Endothelial cell of umbilical vein (primary cell): ENCODE results near the gene METRNL. TPM values are rescaled to one million over a fixed set of nuclear protein-coding genes. Genes with fewer than 3 reads are reported as not detected.

ENCODE experiments used
- BruUV-seq: library from RNA; stranded (reverse); fragments of 400-500 nt; replicated peaks from 2 replicates; lab custom pipeline; 2021; lab: Mats Ljungman, UMichigan
- CTCF ChIA-PET: fragments of 300-600, 350-600 bp; sonication (Branson Sonifier 250); formaldehyde crosslinking; loops from one replicate; lab custom pipeline; 2021; ENCODE audit warnings: antibody characterized with exemption, inconsistent platforms; lab: Charles Lee
- POLR2A ChIA-PET: fragments of 300-600, 350-600 bp; sonication (Branson Sonifier 250); formaldehyde crosslinking; loops from one replicate; lab custom pipeline; 2021; ENCODE audit warnings: antibody characterized with exemption, inconsistent platforms; lab: Charles Lee
- DNase-seq: peaks from one replicate; pipeline ENCODE4 v3.0.0-alpha.2; 2011; ENCODE audit warnings: low read depth, low spot score
- FAIRE-seq: peaks from 2 replicates; lab custom pipeline; 2011; peaks lifted over from hg19 to GRCh38; lab: Jason Lieb, UNC
- H2AFZ ChIP-seq: 2 replicates; pipeline ENCODE4 v1.6.0; 2012; ENCODE audit warnings: low read depth, low read length, control low read depth, inconsistent platforms
- H3K27ac ChIP-seq: 2 replicates; pipeline ENCODE4 v1.5.1; 2011; ENCODE audit warnings: low read depth, mild to moderate bottlenecking, control low read depth, low read length, moderate library complexity; ENCODE audit not compliant: insufficient read depth
- H3K27me3 ChIP-seq, 2 experiments: 2 replicates each; pipeline versions ENCODE4 v1.6.0 to v1.6.1; 2011; ENCODE audit warnings: low read length in 2 of 2, mixed read lengths in 1 of 2; ENCODE audit not compliant: control insufficient read depth in 2 of 2, insufficient read depth in 2 of 2
- H3K36me3 ChIP-seq, 2 experiments: 2 replicates in 1 of 2; 3 replicates in 1 of 2; pipeline ENCODE4 v1.5.1; 2011; ENCODE audit warnings: low read length in 2 of 2, mild to moderate bottlenecking in 1 of 2, moderate library complexity in 1 of 2; ENCODE audit not compliant: control insufficient read depth in 2 of 2, insufficient read depth in 2 of 2; ENCODE audit errors: extremely low read depth in 1 of 2
- H3K4me1 ChIP-seq: 3 replicates; pipeline ENCODE4 v1.5.1; 2011; ENCODE audit warnings: mild to moderate bottlenecking, low read length; ENCODE audit not compliant: control insufficient read depth, insufficient read depth; ENCODE audit errors: extremely low read depth
- H3K4me2 ChIP-seq: 2 replicates; pipeline ENCODE4 v1.6.1; 2011; ENCODE audit warnings: low read length, control low read depth, mixed read lengths; ENCODE audit not compliant: insufficient read depth
- H3K4me3 ChIP-seq, 3 experiments: fragments of 200-600 bp in 1 of 3; sonication (generic), shearing (Covaris generic) in 1 of 3; replicated peaks in 1 of 3; 2 replicates each; pipeline ENCODE4 v1.5.1; 2011 to 2016; ENCODE audit warnings: control low read depth in 3 of 3, low read length in 3 of 3, mild to moderate bottlenecking in 2 of 3, inconsistent platforms in 1 of 3, low read depth in 1 of 3, moderate library complexity in 1 of 3; ENCODE audit not compliant: insufficient read depth in 1 of 3
- H3K79me2 ChIP-seq: 2 replicates; pipeline ENCODE4 v1.6.0; 2012; ENCODE audit warnings: low read length, inconsistent platforms; ENCODE audit not compliant: control insufficient read depth, insufficient read depth
- H3K9ac ChIP-seq: replicated peaks from 2 replicates; pipeline ENCODE3; 2011; ENCODE audit warnings: low read length, control low read depth; ENCODE audit not compliant: insufficient read depth; ENCODE audit errors: extremely low read depth
- H3K9me1 ChIP-seq: replicated peaks from 3 replicates; pipeline ENCODE4 v1.6.0; 2011; ENCODE audit warnings: mild to moderate bottlenecking, low read length; ENCODE audit not compliant: control insufficient read depth, insufficient read depth; ENCODE audit errors: extremely low read depth
- H3K9me3 ChIP-seq: replicated peaks from 2 replicates; pipeline ENCODE4 v1.5.1; 2012; ENCODE audit warnings: low read length, inconsistent platforms; ENCODE audit not compliant: control insufficient read depth, insufficient read depth
- H4K20me1 ChIP-seq: replicated peaks from 2 replicates; pipeline ENCODE3; 2011; ENCODE audit warnings: mild to moderate bottlenecking, low read length; ENCODE audit not compliant: control insufficient read depth, insufficient read depth; ENCODE audit errors: extremely low read depth
- GATA2 ChIP-seq: IDR thresholded peaks from 2 replicates; pipeline ENCODE4 v1.7.0; 2011; ENCODE audit warnings: low read depth, mild to moderate bottlenecking, moderate library complexity, mixed read lengths, low read length; ENCODE audit not compliant: insufficient read length, insufficient read depth
- JUN ChIP-seq: IDR thresholded peaks from 2 replicates; pipeline ENCODE4 v1.6.1; 2011; ENCODE audit warnings: borderline replicate concordance, low read depth; ENCODE audit not compliant: insufficient read length, insufficient read depth
- MAX ChIP-seq: IDR thresholded peaks from 2 replicates; pipeline ENCODE4 v1.6.1; 2011; ENCODE audit not compliant: insufficient read depth, insufficient read length
- POLR2A ChIP-seq: IDR thresholded peaks from 2 replicates; pipeline ENCODE4 v1.6.1; 2012; ENCODE audit warnings: low read depth, mild to moderate bottlenecking, control low read depth, low read length
- POLR2AphosphoS5 ChIP-seq: IDR thresholded peaks from 2 replicates; pipeline ENCODE4 v1.6.1; 2012; ENCODE audit warnings: low read depth, mild to moderate bottlenecking, control low read depth, low read length, moderate library complexity; ENCODE audit not compliant: insufficient read depth
- dilution Hi-C: fragments of 300-500 bp; cut with MboI; formaldehyde crosslinking; loops from one replicate; pipeline ENCODE4 v1.15.0; 2019; ENCODE audit warnings: low sequenced_read_pairs; ENCODE audit not compliant: extremely low pct_ligation_motif_present
- intact Hi-C: fragments of 100-400 bp; cut with micrococcal nuclease; formaldehyde crosslinking; loops from one replicate; pipeline ENCODE4 v1.10.0; 2022
- polyA plus RNA-seq, 4 experiments: library from polyadenylated mRNA; depleted of rRNA in 3 of 4; stranded (reverse) in 3 of 4; unstranded in 1 of 4; fragments of >200 nt; gene quantifications; 2 replicates each; pipeline versions ENCODE4 v1.2.1 to v1.2.3, GENCODE V29; 2011 to 2012; ENCODE audit warnings: missing spikeins in 1 of 4
- total RNA-seq: library from RNA; stranded (reverse); gene quantifications from 2 replicates; pipeline ENCODE4 v1.2.3, GENCODE V29; 2021
- TF ChIP-seq, protein P1 (sequence below), 2 donors: IDR thresholded peaks; 1 replicate in 1 of 2; 2 replicates in 1 of 2; pipeline ENCODE4 v1.5.1; 2011; ENCODE audit warnings: low read length in 2 of 2, mild to moderate bottlenecking in 2 of 2, moderate library complexity in 2 of 2, control low read depth in 1 of 2, inconsistent platforms in 1 of 2, low read depth in 1 of 2; ENCODE audit not compliant: insufficient read depth in 1 of 2; ENCODE audit errors: extremely low read depth in 1 of 2

METRNL gene
- total and polyA plus RNA-seq, 2 donors (not counting 3 experiments of a cell fraction or from before 2014, with no cell fraction given): 29.5 to 54.4 TPM

GRCh38 chr17:83136156-83136555 lies 56.7 kb downstream of the METRNL start:
- no peak overlapping the region for H3K4me2 ChIP-seq
- TF ChIP-seq POLR2AphosphoS5: no peak
- TF ChIP-seq JUN: no peak
- no peak for TF ChIP-seq GATA2
- no peak for TF ChIP-seq MAX
- TF ChIP-seq, protein P1, sequence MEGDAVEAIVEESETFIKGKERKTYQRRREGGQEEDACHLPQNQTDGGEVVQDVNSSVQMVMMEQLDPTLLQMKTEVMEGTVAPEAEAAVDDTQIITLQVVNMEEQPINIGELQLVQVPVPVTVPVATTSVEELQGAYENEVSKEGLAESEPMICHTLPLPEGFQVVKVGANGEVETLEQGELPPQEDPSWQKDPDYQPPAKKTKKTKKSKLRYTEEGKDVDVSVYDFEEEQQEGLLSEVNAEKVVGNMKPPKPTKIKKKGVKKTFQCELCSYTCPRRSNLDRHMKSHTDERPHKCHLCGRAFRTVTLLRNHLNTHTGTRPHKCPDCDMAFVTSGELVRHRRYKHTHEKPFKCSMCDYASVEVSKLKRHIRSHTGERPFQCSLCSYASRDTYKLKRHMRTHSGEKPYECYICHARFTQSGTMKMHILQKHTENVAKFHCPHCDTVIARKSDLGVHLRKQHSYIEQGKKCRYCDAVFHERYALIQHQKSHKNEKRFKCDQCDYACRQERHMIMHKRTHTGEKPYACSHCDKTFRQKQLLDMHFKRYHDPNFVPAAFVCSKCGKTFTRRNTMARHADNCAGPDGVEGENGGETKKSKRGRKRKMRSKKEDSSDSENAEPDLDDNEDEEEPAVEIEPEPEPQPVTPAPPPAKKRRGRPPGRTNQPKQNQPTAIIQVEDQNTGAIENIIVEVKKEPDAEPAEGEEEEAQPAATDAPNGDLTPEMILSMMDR (IDR thresholded peaks at IDR 0.05; ENCODE audit: extremely low read depth in 1 of 2, insufficient read depth in 1 of 2, low read depth in 1 of 2, low read length in 2 of 2): no peak
- no peak for TF ChIP-seq POLR2A
- H3K4me3 ChIP-seq: no peak overlapping the region
- no peak overlapping the region for H2AFZ ChIP-seq
- no peaks in the 10 kb centered on the region for H3K9me1 ChIP-seq
- H3K9me3 ChIP-seq: no peaks in the 10 kb centered on the region
- H3K27ac ChIP-seq: no peak overlapping the region
- no TSS peak for BruUV-seq
- no peak overlapping the region for H3K9ac ChIP-seq
- H3K36me3 ChIP-seq: no peaks in the 10 kb centered on the region
- intact Hi-C loops (no loop called here), dilution Hi-C loops (no loop called here)
- ChIA-PET CTCF (no interaction called here), POLR2A (no interaction called here)
- no peak for DNase-seq
- FAIRE-seq: no peak
- no peaks in the 10 kb centered on the region for H4K20me1 ChIP-seq
- H3K4me1 ChIP-seq: no peaks in the 10 kb centered on the region
- no peaks in the 10 kb centered on the region for H3K79me2 ChIP-seq
- H3K27me3 ChIP-seq: peaks cover 0 to 5% of the 10 kb centered on the region in 2 experiments
